22Rv1 (cell line): ENCODE results near the gene OR1A1.

Source experiments
- CTCF ChIP-seq: fragments of 450-650 bp; IDR thresholded peaks from 2 replicates; pipeline ENCODE4 v1.5.1; 2017; ENCODE audit warnings: mild to moderate bottlenecking
- ZFX ChIP-seq: fragments of 450-650 bp; IDR thresholded peaks from 2 replicates; pipeline ENCODE4 v1.6.1; 2017; ENCODE audit warnings: antibody characterized with exemption, borderline replicate concordance

- TF ChIP-seq CTCF, result no peak
- TF ChIP-seq ZFX, result no peak
Measured at GRCh38 chr17:3221850-3222249, 14.4 kb downstream of the OR1A1 start.
